Stomach (tissue), 4 donors: Measurements from ENCODE around the gene HECW1.

Experiments
- CTCF ChIP-seq, 7 experiments: fragments of 450-650 bp in 4 of 7; fragments of 200-600 bp in 3 of 7; sonication (generic) in 3 of 7; IDR thresholded peaks; one replicate each; pipeline ENCODE4 v1.5.1; 2016 to 2019; ENCODE audit warnings: antibody characterized with exemption in 7 of 7, control low read depth in 2 of 7, mild to moderate bottlenecking in 1 of 7
- POLR2A ChIP-seq, 4 donors: fragments of 450-650 bp; IDR thresholded peaks; one replicate each; pipeline ENCODE4 v1.6.1; 2016; ENCODE audit warnings: antibody characterized with exemption in 4 of 4, control low read depth in 2 of 4, mild to moderate bottlenecking in 1 of 4, moderate library complexity in 1 of 4

DNA sequence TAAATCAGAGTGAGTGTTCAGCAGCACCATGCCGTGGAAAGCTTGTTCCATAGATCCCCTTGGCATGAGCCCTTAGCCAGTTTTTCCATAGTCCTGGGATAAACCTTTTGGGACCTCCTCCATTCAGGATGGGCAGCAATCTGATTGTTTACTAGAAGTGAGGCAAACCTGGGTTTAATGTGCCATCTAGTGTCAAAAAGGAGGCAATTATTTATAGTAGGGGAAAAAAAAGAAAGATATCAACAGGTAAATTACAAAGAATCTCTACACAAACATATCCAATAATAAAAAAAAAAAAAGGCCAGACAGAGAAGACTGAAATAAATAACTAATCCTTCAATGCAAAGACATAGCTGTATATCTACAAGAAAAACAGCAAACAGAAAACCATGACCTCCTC is 241.5 kb downstream of the HECW1 start:
- TF ChIP-seq CTCF (IDR thresholded peaks at IDR 0.05) (no peak), POLR2A (IDR thresholded peaks at IDR 0.05) (no peak)
